Measurements from ENCODE around the gene CCR7.

The CCR7 gene

DNA sequence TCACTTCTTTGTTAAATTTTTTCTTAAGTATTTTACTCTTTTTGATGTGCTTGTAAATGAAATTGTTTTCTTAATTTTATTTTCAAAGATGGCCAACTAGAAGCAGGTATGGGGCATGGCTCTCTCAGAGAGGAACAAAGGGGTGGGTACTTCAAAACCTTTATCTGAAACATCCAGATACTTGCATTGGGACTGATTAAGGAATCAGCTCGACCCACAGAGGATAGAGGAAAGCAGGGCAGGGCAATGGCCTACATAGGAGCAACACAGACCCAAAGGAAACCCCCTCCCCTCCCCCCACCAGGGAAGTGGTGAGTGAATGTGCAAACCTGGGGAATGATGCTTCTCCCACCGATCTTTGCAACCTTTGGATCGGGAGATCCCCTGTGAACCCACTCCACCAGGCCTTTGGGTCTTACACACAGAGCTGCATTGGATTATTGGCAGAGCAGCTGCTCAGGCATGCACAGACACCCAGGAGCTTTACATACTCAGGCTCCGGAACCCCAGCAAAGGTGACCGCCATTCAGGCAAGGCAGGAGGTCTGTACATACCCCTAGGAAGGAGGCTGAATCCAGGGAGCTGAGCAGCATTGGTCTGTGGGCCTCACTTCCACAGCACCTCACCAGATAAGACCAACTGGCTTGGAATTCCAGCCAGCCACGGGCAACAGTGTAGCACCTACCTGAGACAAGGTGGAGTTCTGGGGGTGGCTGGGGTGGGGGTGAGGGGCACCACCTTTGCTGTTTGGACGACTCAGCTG is 3.0 kb upstream of the CCR7 start:
- no peak for TF ChIP-seq NFIC (IDR thresholded peaks at IDR 0.05)
- no peak for TF ChIP-seq EGR1 (IDR thresholded peaks at IDR 0.05)
- TF ChIP-seq YY1 (IDR thresholded peaks at IDR 0.05; ENCODE audit: low read depth), result no peak
- no peak for TF ChIP-seq ZBTB7A (IDR thresholded peaks at IDR 0.05; ENCODE audit: low read depth)
- no peak for TF ChIP-seq FOXM1 (IDR thresholded peaks at IDR 0.05; ENCODE audit: borderline replicate concordance, low read depth)
- TF ChIP-seq, protein P1, sequence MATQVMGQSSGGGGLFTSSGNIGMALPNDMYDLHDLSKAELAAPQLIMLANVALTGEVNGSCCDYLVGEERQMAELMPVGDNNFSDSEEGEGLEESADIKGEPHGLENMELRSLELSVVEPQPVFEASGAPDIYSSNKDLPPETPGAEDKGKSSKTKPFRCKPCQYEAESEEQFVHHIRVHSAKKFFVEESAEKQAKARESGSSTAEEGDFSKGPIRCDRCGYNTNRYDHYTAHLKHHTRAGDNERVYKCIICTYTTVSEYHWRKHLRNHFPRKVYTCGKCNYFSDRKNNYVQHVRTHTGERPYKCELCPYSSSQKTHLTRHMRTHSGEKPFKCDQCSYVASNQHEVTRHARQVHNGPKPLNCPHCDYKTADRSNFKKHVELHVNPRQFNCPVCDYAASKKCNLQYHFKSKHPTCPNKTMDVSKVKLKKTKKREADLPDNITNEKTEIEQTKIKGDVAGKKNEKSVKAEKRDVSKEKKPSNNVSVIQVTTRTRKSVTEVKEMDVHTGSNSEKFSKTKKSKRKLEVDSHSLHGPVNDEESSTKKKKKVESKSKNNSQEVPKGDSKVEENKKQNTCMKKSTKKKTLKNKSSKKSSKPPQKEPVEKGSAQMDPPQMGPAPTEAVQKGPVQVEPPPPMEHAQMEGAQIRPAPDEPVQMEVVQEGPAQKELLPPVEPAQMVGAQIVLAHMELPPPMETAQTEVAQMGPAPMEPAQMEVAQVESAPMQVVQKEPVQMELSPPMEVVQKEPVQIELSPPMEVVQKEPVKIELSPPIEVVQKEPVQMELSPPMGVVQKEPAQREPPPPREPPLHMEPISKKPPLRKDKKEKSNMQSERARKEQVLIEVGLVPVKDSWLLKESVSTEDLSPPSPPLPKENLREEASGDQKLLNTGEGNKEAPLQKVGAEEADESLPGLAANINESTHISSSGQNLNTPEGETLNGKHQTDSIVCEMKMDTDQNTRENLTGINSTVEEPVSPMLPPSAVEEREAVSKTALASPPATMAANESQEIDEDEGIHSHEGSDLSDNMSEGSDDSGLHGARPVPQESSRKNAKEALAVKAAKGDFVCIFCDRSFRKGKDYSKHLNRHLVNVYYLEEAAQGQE (IDR thresholded peaks at IDR 0.05; ENCODE audit: low read depth), result no peak
- no peak for TF ChIP-seq CREB1 (IDR thresholded peaks at IDR 0.05; ENCODE audit: low read depth)
- TF ChIP-seq MAX (IDR thresholded peaks at IDR 0.05), result no peak
- no peak for TF ChIP-seq EP300 (IDR thresholded peaks at IDR 0.05; ENCODE audit: borderline replicate concordance)
- TF ChIP-seq TEAD4 (IDR thresholded peaks at IDR 0.05), result no peak
- no peak for TF ChIP-seq USF1 (IDR thresholded peaks at IDR 0.05)

DNA sequence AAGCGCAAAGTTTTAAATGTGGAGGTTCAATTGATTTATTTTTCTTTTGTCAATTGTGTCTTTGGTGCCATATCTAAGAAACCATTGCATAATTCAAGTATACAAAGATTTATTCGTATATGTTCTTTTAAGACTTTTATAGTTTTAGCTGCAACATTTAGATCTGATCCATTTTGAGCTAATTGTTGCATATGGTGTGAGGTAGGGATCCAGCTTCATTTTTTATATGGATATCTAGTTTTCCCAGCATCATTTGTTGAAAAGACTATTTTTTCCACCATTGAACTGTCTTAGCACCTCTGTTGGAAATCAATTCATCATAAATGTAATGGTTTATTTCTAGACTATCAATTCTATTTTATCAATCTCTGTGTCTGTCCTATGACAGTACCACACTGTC is 2.1 kb upstream of the CCR7 start:
- TF ChIP-seq NFIC (IDR thresholded peaks at IDR 0.05), result no peak
- TF ChIP-seq YY1 (IDR thresholded peaks at IDR 0.05; ENCODE audit: low read depth), result no peak
- no peak for TF ChIP-seq RAD21 (IDR thresholded peaks at IDR 0.05; ENCODE audit: low read depth)
- no peak for TF ChIP-seq CEBPB (IDR thresholded peaks at IDR 0.05)
- no peak for TF ChIP-seq TAF1 (IDR thresholded peaks at IDR 0.05; ENCODE audit: low read depth)
- TF ChIP-seq, protein P1 (IDR thresholded peaks at IDR 0.05; ENCODE audit: low read depth), result no peak
- TF ChIP-seq TEAD4 (IDR thresholded peaks at IDR 0.05), result no peak

DNA sequence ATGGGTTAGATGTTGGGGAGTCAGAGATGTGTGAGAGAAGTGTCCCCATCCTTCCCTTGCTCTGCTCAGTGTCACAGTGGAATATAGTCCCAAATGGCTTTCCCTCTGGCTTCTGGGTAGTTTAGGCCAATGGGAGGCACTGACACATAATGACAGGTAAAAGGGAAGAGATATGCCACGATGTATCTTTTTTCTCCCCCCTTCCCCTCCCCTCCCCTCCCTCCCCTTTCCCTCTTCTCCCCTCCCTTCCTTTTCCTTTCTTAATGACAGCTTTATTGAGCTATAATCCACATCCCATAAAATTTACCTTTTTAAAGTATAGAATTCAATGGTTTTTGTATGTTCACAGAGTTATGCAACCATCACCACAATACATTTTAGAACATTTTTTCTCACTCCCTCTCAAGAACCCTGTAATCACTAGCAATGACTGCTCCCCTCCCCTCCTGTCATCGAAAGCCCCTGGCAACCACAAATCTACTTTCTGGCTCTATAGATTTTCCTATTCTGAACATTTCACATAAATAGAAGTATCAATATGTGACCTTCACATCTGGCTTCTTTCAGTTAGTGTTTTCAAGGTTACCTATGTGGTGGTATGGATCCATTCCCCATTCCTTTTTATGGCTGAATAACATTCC is 617 bp upstream of the CCR7 start:
- TF ChIP-seq NFIC (IDR thresholded peaks at IDR 0.05) (no peak), MAX (IDR thresholded peaks at IDR 0.05) (no peak)

DNA sequence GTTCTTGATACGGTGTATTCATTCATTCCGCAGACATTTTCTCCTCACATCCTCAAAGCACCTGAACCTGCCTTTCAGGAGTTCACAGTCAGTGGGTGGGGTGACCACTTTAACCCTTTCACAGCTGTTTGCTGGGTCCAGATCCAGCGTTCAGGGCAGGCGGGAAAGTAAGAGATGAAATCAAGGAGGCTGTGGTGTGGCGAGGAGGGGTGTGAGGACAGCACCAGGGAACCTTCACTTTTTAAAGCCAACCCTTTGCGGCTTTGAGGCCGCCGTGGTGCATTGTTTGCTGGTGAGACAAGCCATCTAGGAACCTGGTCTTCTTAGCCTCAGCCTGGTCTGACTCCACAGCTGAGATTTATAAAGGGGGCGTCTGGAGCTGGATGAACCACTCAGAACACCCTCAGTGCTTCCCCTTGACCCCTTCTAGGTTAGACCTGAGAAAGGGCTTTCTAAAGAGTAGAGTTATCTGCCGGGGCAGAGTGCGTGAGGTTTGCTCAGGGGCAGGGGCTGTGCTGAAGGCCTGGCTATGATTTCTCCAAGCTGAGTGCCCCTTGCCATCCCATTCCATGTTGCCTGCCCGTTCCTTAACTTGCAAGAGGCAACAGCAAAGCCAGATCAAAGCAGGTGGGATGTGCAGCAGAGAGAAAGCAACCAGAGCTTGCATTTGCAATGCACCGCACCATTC is 933 bp downstream of the CCR7 start:
- TF ChIP-seq ZBTB7A (IDR thresholded peaks at IDR 0.05; ENCODE audit: low read depth) (no peak), NFIC (IDR thresholded peaks at IDR 0.05) (no peak), USF1 (IDR thresholded peaks at IDR 0.05) (no peak), TCF12 (IDR thresholded peaks at IDR 0.05; ENCODE audit: low read depth) (no peak), CREB1 (IDR thresholded peaks at IDR 0.05; ENCODE audit: low read depth) (no peak), YY1 (IDR thresholded peaks at IDR 0.05; ENCODE audit: low read depth) (no peak), FOXM1 (IDR thresholded peaks at IDR 0.05; ENCODE audit: borderline replicate concordance, low read depth) (no peak), EP300 (IDR thresholded peaks at IDR 0.05; ENCODE audit: borderline replicate concordance) (no peak), CEBPB (IDR thresholded peaks at IDR 0.05) (no peak), EGR1 (IDR thresholded peaks at IDR 0.05) (no peak), TAF1 (IDR thresholded peaks at IDR 0.05; ENCODE audit: low read depth) (no peak), MAX (IDR thresholded peaks at IDR 0.05) (no peak), RAD21 (IDR thresholded peaks at IDR 0.05; ENCODE audit: low read depth) (no peak), TEAD4 (IDR thresholded peaks at IDR 0.05) (no peak)
- TF ChIP-seq, protein P1 (IDR thresholded peaks at IDR 0.05; ENCODE audit: low read depth), result no peak

Data from Ishikawa (cell line).